ENCODE data around the gene TMEM229B.

TMEM229B gene

GRCh38 chr14:67487937-67488893 lies at the start of gene TMEM229B:
TMEM229B (minus strand) TSS chr14:67488721; CDS start chr14:67473923, 14,798 bp downstream.
- no peak for TF ChIP-seq CTCF (IDR thresholded peaks at IDR 0.05; ENCODE audit: extremely low read depth, missing control alignments)
- DNase-seq (ENCODE audit: low spot score), result peak; percentile 88

- no peak for DNase-seq (ENCODE audit: low spot score)
- TF ChIP-seq CTCF (IDR thresholded peaks at IDR 0.05; ENCODE audit: extremely low read depth, missing control alignments), result no peak
Measured at GRCh38 chr14:67537736-67538135, 49.2 kb upstream of the TMEM229B start.

- no peak for TF ChIP-seq CTCF (IDR thresholded peaks at IDR 0.05; ENCODE audit: extremely low read depth, missing control alignments)
Measured at GRCh38 chr14:67536087-67536486, 47.6 kb upstream of the TMEM229B start.

GRCh38 chr14:67533754-67534085 lies 45.2 kb upstream of the TMEM229B start:
- no peak for TF ChIP-seq CTCF (IDR thresholded peaks at IDR 0.05; ENCODE audit: extremely low read depth, missing control alignments)
- DNase-seq (ENCODE audit: low spot score), result no peak

More at GRCh38 chr14:67536087-67536486, 47.6 kb upstream of the TMEM229B start:
- DNase-seq (ENCODE audit: low spot score), result no peak

GRCh38 chr14:67532998-67533753 lies 44.7 kb upstream of the TMEM229B start, which contains the start of gene PLEKHH1:
PLEKHH1 (plus strand) TSS chr14:67533290; CDS start chr14:67541868, 8,578 bp downstream.
- no peak for TF ChIP-seq CTCF (IDR thresholded peaks at IDR 0.05; ENCODE audit: extremely low read depth, missing control alignments)
- peak; percentile 85 for DNase-seq (ENCODE audit: low spot score)

GRCh38 chr14:67532606-67532997 lies 44.1 kb upstream of the TMEM229B start:
- no peak for TF ChIP-seq CTCF (IDR thresholded peaks at IDR 0.05; ENCODE audit: extremely low read depth, missing control alignments)
- no peak for DNase-seq (ENCODE audit: low spot score)

Data from GM20000 (cell line).